Pancreas (tissue), 10 donors: ENCODE data around the gene NXPH2. TPM values are rescaled to one million over a fixed set of nuclear protein-coding genes. Genes with fewer than 3 reads are reported as not detected.

Experiments
- ATAC-seq, 4 donors: fragments of 200-7000 bp; cut with Tn5 transposase; one replicate each; pipeline versions ENCODE4 v1.8.0 to v1.9.1; 2020; ENCODE audit warnings: mild to moderate bottlenecking in 4 of 4, moderate library complexity in 4 of 4
- DNase-seq, 6 donors: peaks; one replicate each; pipeline ENCODE4 v3.0.0-alpha.2; 2020
- FAIRE-seq: peaks from 2 replicates; lab custom pipeline; 2012; peaks lifted over from hg19 to GRCh38; lab: Jason Lieb, UNC
- H3K27ac ChIP-seq, 4 donors: fragments of 200-600 bp; sonication (generic); 1 replicate in 3 of 4; 2 replicates in 1 of 4; pipeline versions ENCODE4 v1.5.0 to v1.8.0; 2020
- H3K27me3 ChIP-seq, 4 donors: fragments of 200-600 bp; one replicate each; pipeline ENCODE4 v1.8.0; 2021
- H3K36me3 ChIP-seq, 3 donors: fragments of 200-600 bp; sonication (generic) in 1 of 3; one replicate each; pipeline versions ENCODE4 v1.5.0 to v1.8.0; 2020 to 2021
- H3K4me1 ChIP-seq, 3 donors: fragments of 200-600 bp; one replicate each; pipeline ENCODE4 v1.8.0; 2021
- H3K4me3 ChIP-seq, 4 donors: fragments of 200-600 bp; sonication (generic) in 2 of 4; one replicate each; pipeline versions ENCODE4 v1.5.0 to v1.8.0; 2020 to 2021
- H3K9me3 ChIP-seq, 4 donors: fragments of 200-600 bp; one replicate each; pipeline ENCODE4 v1.8.0; 2021
- WGBS, 2 donors: extraction: QIAGEN DNeasy Blood & Tissue Kit; methylation state at CpG; one replicate each; pipeline ENCODE4 v1.1.7; 2013; 5-methylcytosine and 5-hydroxymethylcytosine counted together
- intact Hi-C, 3 donors: fragments of 100-400 bp; cut with DNase I; formaldehyde crosslinking; loops; one replicate each; pipeline versions ENCODE4 v1.11.1 to v1.14.2; 2022
- polyA plus RNA-seq, 2 donors: library from polyadenylated mRNA; stranded (reverse); fragments of 200-250 nt; gene quantifications; one replicate each; pipeline ENCODE4 v1.2.3, GENCODE V29; 2013
- total RNA-seq, 6 donors: library from RNA; stranded (reverse); fragmentation: NEBNext Ultra II Directional in 4 of 6; extraction: Animal tissue kit (Norgen Biotek cat#: 25700) in 4 of 6; gene quantifications; one replicate each; pipeline versions ENCODE4 v1.2.1 to v1.2.4, GENCODE V29; 2021 to 2023
- TF ChIP-seq, protein P1 (sequence below), 4 donors: fragments of 200-600 bp; sonication (generic) in 3 of 4; IDR thresholded peaks; one replicate each; pipeline versions ENCODE4 v1.5.0 to v1.8.0; 2021; ENCODE audit warnings: antibody characterized with exemption in 4 of 4
- donor health status: healthy with polysubstance abuse.
- donor health status: DM: no; HTN: no; CAD: no; lungs with moderate emphysema.
- donor health status: DM: no; HTN: no; CAD: no.
- donor health status: control.
- donor health status: control.
- donor health status: Bipolar disorder and iron deficiency.
- donor health status: DM: yes; HTN: yes; CAD: no.
- donor health status: DM: no; HTN: no; CAD: no.
- donor health status: DM: no; HTN: no; CAD: no.
- donor health status: DM: yes; HTN: yes; CAD: no.

The NXPH2 gene
- total and polyA plus RNA-seq, 8 donors = 0.19 TPM; not detected in 7

DNA sequence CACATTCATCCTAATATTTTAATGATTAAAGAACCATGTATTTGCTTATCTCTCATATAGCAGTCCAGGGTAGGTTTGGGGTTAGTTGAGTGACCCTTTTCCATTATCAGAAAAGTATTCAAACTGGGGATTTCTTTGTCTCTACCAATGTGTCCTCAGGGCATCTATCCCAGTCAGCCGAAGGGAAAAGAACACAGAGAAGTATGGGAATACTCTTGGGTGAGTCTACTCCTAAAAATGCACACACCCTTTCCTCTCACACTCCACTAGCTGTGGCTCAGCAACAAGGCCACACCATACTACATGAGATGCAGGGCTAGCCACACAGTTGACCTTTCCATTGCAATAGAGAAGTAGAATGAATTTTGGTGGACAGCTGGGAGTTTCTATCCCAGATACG is 114.3 kb downstream of the NXPH2 start:
- intact Hi-C loops = no loop called here
- no peak for FAIRE-seq
- WGBS, 2 donors = 83 to 93% methylated on average over 2 of the region's 2 CpGs

GRCh38 chr2:138658187-138658894 is 121.8 kb downstream of the NXPH2 start:
- no peaks in the 10 kb centered on the region for H3K4me1 ChIP-seq
- no peaks in the 10 kb centered on the region for H3K27me3 ChIP-seq
- no peaks in the 10 kb centered on the region for H3K36me3 ChIP-seq
- intact Hi-C loops = no loop called here
- TF ChIP-seq, protein P1, sequence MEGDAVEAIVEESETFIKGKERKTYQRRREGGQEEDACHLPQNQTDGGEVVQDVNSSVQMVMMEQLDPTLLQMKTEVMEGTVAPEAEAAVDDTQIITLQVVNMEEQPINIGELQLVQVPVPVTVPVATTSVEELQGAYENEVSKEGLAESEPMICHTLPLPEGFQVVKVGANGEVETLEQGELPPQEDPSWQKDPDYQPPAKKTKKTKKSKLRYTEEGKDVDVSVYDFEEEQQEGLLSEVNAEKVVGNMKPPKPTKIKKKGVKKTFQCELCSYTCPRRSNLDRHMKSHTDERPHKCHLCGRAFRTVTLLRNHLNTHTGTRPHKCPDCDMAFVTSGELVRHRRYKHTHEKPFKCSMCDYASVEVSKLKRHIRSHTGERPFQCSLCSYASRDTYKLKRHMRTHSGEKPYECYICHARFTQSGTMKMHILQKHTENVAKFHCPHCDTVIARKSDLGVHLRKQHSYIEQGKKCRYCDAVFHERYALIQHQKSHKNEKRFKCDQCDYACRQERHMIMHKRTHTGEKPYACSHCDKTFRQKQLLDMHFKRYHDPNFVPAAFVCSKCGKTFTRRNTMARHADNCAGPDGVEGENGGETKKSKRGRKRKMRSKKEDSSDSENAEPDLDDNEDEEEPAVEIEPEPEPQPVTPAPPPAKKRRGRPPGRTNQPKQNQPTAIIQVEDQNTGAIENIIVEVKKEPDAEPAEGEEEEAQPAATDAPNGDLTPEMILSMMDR (IDR thresholded peaks at IDR 0.05) = no peak
- ATAC-seq = no peak
- no peak overlapping the region for H3K27ac ChIP-seq
- DNase-seq = no peak
- no peak overlapping the region for H3K4me3 ChIP-seq
- WGBS, 2 donors = 89 to 96% methylated on average over 3 of the region's 3 CpGs
- FAIRE-seq = no peak
- H3K9me3 ChIP-seq = no peaks in the 10 kb centered on the region

More for the DNA sequence above, 114.3 kb downstream of the NXPH2 start:
- DNase-seq (no peak), ATAC-seq (no peak)
- Histone ChIP-seq H3K27me3 (no peaks in the 10 kb centered on the region), H3K9me3 (no peaks in the 10 kb centered on the region), H3K36me3 (no peaks in the 10 kb centered on the region), H3K4me1 (no peaks in the 10 kb centered on the region), H3K4me3 (no peak overlapping the region), H3K27ac (no peak overlapping the region)
- TF ChIP-seq, protein P1 (IDR thresholded peaks at IDR 0.05) = no peak

GRCh38 chr2:138654146-138654545 is 126.0 kb downstream of the NXPH2 start:
- FAIRE-seq (no peak), DNase-seq (no peak), ATAC-seq (no peak)
- Histone ChIP-seq H3K4me3 (no peak overlapping the region), H3K27ac (no peak overlapping the region), H3K27me3 (no peaks in the 10 kb centered on the region), H3K4me1 (no peaks in the 10 kb centered on the region), H3K9me3 (no peaks in the 10 kb centered on the region), H3K36me3 (no peaks in the 10 kb centered on the region)
- intact Hi-C loops = no loop called here
- TF ChIP-seq, protein P1 (IDR thresholded peaks at IDR 0.05) = no peak
- 83 to 94% methylated on average over 4 of the region's 4 CpGs for WGBS, 2 donors

DNA sequence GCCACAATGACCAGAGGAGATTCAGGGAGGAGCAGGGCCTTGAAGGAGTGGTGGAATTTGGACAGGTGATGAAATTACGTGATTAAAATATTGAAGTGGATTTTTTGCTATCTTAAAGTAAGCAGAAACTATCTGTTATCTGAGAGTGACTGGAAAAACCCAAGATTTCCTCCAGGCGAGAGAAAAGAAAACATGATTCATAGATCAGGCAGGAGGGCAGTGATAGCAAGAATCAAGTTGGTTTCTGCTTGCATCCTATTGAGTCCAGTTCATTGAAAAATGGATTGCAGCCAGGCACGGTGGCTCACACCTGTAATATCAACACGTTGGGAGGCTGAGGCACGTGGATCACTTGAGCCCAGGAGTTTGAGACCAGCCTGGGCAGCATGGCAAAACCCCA is 127.8 kb downstream of the NXPH2 start:
- FAIRE-seq (no peak), ATAC-seq (peak in 1 of 4 donors; percentile 60), DNase-seq (no peak)
- no peaks in the 10 kb centered on the region for H3K27me3 ChIP-seq
- no peaks in the 10 kb centered on the region for H3K36me3 ChIP-seq
- intact Hi-C loops = no loop called here
- no peaks in the 10 kb centered on the region for H3K9me3 ChIP-seq
- no peak overlapping the region for H3K4me3 ChIP-seq
- no peaks in the 10 kb centered on the region for H3K4me1 ChIP-seq
- TF ChIP-seq, protein P1 (IDR thresholded peaks at IDR 0.05) = no peak
- WGBS, 2 donors = 64 to 68% methylated on average over 5 of the region's 5 CpGs
- H3K27ac ChIP-seq = no peak overlapping the region

DNA sequence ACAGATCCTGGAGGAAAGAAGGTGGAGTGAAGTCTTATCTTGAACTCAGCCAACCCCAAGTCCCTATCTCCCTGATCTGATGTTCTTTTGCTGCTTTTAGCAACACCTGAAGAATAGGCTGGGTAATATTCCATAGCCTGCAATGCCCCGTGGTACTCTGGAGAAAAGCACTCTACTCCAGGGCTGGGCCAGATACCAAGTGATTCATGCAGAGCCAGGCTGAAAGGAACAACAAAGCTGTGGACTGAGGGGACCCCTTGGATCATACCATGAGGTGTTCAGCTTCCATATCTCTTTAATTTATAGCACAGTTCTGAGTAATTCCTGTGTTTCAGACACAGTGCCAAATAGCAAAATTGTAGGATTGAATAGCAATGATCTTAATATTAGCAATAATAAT is 130.6 kb downstream of the NXPH2 start:
- H3K36me3 ChIP-seq = no peaks in the 10 kb centered on the region
- intact Hi-C loops = no loop called here
- no peaks in the 10 kb centered on the region for H3K4me1 ChIP-seq
- WGBS, 2 donors = 26 to 32% methylated on average over 1 of the region's 1 CpG
- H3K27me3 ChIP-seq = no peaks in the 10 kb centered on the region
- FAIRE-seq (no peak), ATAC-seq (no peak), DNase-seq (no peak)
- no peaks in the 10 kb centered on the region for H3K9me3 ChIP-seq
- TF ChIP-seq, protein P1 (IDR thresholded peaks at IDR 0.05) = no peak
- H3K27ac ChIP-seq = no peak overlapping the region
- no peak overlapping the region for H3K4me3 ChIP-seq
